VCaP (cell line): ENCODE data around the gene KLHL11.
A peak's percentile ranks its signal among the peaks of the same experiment; 100 is the strongest.
"Not testable (repeated sequence)": the region's sequence is repeated elsewhere in the genome, so short reads cannot be mapped to it uniquely, and the experiment has no call there.

Experiments used
- H3K27ac ChIP-seq: fragments of 450-650 bp; 2 replicates; pipeline ENCODE4 v1.5.1; 2017
- TF ChIP-seq, protein P1 (sequence below): fragments of 450-650 bp; conservative IDR thresholded peaks from 2 replicates; pipeline ENCODE4 v1.5.1; 2017; ENCODE audit warnings: mild to moderate bottlenecking, moderate library complexity

KLHL11 gene

DNA sequence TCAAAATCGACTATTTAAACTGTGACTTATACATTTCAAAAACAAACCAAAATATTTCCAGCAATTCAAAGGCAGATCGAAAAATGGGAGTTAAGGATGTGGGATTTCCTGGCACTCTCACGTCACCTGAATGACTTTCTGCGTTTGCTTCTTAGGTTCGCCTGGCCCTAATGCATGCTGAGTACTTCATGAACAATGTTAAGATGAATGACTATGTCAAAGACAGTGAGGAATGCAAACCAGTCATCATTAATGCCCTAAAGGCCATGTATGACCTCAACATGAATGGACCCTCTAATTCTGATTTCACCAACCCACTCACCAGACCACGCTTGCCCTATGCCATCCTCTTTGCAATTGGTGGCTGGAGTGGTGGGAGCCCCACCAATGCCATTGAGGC is 20.3 kb downstream of the KLHL11 start:
- TF ChIP-seq, protein P1, sequence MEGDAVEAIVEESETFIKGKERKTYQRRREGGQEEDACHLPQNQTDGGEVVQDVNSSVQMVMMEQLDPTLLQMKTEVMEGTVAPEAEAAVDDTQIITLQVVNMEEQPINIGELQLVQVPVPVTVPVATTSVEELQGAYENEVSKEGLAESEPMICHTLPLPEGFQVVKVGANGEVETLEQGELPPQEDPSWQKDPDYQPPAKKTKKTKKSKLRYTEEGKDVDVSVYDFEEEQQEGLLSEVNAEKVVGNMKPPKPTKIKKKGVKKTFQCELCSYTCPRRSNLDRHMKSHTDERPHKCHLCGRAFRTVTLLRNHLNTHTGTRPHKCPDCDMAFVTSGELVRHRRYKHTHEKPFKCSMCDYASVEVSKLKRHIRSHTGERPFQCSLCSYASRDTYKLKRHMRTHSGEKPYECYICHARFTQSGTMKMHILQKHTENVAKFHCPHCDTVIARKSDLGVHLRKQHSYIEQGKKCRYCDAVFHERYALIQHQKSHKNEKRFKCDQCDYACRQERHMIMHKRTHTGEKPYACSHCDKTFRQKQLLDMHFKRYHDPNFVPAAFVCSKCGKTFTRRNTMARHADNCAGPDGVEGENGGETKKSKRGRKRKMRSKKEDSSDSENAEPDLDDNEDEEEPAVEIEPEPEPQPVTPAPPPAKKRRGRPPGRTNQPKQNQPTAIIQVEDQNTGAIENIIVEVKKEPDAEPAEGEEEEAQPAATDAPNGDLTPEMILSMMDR = no peak
- H3K27ac ChIP-seq = no peak overlapping the region

GRCh38 chr17:41840781-41841180 is 24.4 kb downstream of the KLHL11 start:
- not testable (repeated sequence) for H3K27ac ChIP-seq

DNA sequence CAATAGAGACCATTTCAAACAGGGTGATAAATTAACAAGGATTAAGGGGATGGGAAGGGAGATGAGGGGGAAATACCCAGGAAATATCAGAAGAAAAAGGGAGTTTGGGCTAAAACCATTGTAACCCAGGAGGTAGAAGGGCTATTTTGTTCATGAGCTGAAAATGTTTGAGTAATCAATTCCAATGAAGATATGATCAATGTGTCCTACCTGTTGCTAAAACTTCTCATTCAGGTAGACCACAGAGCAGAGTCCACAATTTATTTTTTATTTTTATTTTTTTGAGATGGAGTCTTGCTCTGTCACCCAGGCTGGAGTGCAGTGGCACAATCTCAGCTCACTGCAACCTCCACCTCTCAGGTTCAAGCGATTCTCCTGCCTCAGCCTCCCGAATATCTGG is 25.8 kb downstream of the KLHL11 start:
- not testable (repeated sequence) for H3K27ac ChIP-seq

- TF ChIP-seq, protein P1 = no peak
- no peak within 1 kb of the TSS for H3K27ac ChIP-seq
Observed at GRCh38 chr17:41837761-41838538, 27.3 kb downstream of the KLHL11 start, which contains the start of gene KLHL10. Gene KLHL10 (plus strand): TSS chr17:41837825. CDS start chr17:41837933, 108 bp downstream.

DNA sequence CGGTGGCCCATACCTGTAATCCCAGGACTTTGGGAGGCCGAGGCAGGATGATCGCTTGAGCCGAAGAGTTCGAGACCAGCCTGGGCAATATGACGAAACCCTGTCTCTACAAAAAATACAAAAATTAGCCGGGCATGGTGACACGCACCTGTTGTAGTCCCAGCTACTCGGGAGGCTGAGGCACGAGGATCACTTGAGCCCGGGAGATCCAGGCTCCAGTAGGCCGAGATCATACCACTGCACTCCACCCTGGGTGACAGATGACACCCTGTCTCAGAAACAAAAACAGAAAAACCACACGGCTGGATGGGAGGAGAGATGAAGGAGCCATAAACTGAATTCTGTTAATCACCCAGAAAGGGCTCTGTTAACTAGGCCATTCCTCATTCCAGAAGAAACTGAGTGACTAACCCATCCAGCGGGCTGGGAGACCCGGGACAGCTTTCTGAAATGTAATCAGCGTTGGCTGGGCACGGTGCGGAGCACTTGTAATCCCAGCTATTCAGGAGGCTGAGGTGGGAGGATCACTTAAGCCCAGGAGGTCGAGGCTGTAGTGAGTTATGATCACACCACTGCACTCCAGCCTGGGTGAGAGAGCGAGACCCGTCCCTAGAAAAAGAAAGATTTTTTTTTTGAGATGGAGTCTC is 28.6 kb downstream of the KLHL11 start:
- TF ChIP-seq, protein P1 = no peak
- peak overlapping the region; percentile 73; the same call in 1 of the 2 replicates for H3K27ac ChIP-seq

DNA sequence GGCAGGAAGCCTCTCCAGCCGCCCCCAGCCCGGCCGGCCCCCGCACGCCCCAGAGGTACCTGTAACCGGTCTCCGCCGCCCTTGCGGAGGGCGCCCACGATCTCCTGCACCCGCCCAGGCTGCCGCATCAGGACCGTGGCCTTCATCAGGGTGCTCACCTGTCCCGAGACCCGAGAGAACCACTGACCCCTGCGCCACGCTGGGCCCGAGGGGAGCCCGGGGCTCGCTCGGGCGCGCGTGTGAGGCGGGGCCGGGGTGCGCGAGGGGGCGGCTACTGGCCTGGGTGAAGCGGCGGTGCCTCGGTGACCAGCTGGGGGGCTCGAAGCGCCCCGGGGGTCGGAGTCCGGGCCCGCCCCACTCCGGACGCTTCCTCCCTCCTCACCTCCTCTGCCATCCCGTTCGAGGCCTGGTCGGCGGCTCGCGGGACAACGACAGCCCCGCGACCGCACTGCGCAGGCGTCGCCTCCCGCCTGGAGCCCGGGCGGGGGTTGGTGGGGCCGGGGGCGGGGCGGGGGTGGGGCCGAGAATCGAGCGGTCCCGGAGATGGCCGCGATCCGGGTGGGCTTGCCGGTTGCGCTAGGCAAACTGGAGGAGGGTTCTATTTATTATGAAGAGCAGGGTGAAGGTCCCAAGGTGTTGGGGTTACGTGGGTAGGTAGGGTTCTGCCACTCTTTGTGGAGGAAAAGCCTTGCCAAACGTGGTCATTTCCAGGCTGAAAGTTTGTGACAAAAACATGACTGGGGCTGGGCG is 29.2 kb downstream of the KLHL11 start, which contains the start of gene NT5C3B:
Gene NT5C3B (minus strand): TSS at position 433 of the 750 bp plus-strand sequence. CDS start 39 bp downstream, at position 394.
- peak within 1 kb of the TSS; percentile 73; the same call in 1 of the 2 replicates for H3K27ac ChIP-seq
- TF ChIP-seq, protein P1 = no peak

- TF ChIP-seq, protein P1 = no peak
- H3K27ac ChIP-seq = peak overlapping the region; percentile 73; the same call in 1 of the 2 replicates
Observed at GRCh38 chr17:41835214-41835799, 29.9 kb downstream of the KLHL11 start.

DNA sequence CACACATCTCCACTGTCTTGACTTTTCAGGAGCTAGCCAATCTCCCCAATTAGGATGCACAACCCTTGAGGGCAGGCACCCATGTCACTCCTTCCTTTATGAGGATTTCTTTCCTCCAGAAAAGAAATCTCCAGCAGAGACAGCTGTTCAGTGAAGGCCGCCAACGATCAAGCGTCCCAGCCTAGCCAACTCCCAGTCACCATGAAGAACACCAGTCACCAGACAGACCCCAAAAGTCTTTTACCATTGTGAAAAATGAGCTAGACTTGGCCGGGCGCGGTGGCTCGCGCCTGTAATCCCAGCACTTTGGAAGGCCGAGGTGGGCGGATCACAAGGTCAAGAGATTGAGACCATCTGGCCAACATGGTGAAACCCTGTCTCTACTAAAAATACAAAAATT is 35.3 kb downstream of the KLHL11 start:
- not testable (repeated sequence) for H3K27ac ChIP-seq
